DOHH2 (cell line): ENCODE measurements around the gene CHD6.

Experiments
- H3F3A ChIP-seq: fragments of 200-600 bp; sonication (generic), shearing (Covaris generic); 2 replicates; pipeline ENCODE4 v1.6.0; 2016; ENCODE audit warnings: antibody characterized with exemption, mild to moderate bottlenecking; ENCODE audit not compliant: control insufficient read depth, insufficient read depth
- H3K27ac ChIP-seq: fragments of 200-600 bp; sonication (generic); 2 replicates; pipeline ENCODE4 v1.5.1; 2014; ENCODE audit warnings: low read depth, mild to moderate bottlenecking, low read length, moderate library complexity
- H3K27me3 ChIP-seq: fragments of 200-600 bp; sonication (generic); 2 replicates; pipeline ENCODE4 v1.6.1; 2014; ENCODE audit warnings: mild to moderate bottlenecking, low read length, mixed read lengths; ENCODE audit not compliant: control insufficient read depth
- H3K36me3 ChIP-seq: fragments of 200-600 bp; sonication (generic); 2 replicates; pipeline ENCODE4 v1.6.1; 2014; ENCODE audit warnings: mild to moderate bottlenecking, low read length, moderate library complexity, mixed read lengths; ENCODE audit not compliant: control insufficient read depth
- H3K4me1 ChIP-seq: fragments of 200-600 bp; sonication (generic); 2 replicates; pipeline ENCODE4 v1.6.1; 2014; ENCODE audit warnings: mild to moderate bottlenecking, low read length, mixed read lengths; ENCODE audit not compliant: control insufficient read depth
- H3K4me2 ChIP-seq: fragments of 200-600 bp; sonication (generic); 2 replicates; pipeline ENCODE4 v1.6.0; 2014; ENCODE audit warnings: mild to moderate bottlenecking, low read length, moderate library complexity
- H3K4me3 ChIP-seq: fragments of 200-600 bp; sonication (generic); 2 replicates; pipeline ENCODE4 v1.5.1; 2014; ENCODE audit warnings: mild to moderate bottlenecking, low read length, mixed read lengths
- H3K79me2 ChIP-seq: fragments of 200-600 bp; sonication (generic); 2 replicates; pipeline ENCODE4 v1.6.1; 2014; ENCODE audit warnings: mild to moderate bottlenecking, low read length, mixed read lengths; ENCODE audit not compliant: control insufficient read depth
- H3K9me2 ChIP-seq: fragments of 200-600 bp; sonication (generic); replicated peaks from 2 replicates; pipeline ENCODE4 v1.6.1; 2014; ENCODE audit warnings: mild to moderate bottlenecking, low read length, mixed read lengths; ENCODE audit not compliant: control insufficient read depth
- H3K9me3 ChIP-seq: fragments of 200-600 bp; sonication (generic); 2 replicates; pipeline ENCODE4 v1.6.1; 2014; ENCODE audit warnings: antibody characterized with exemption, low read length, mixed read lengths; ENCODE audit not compliant: control insufficient read depth, insufficient read depth
- H4K20me1 ChIP-seq: fragments of 200-600 bp; sonication (generic); 2 replicates; pipeline ENCODE4 v1.6.0; 2014; ENCODE audit warnings: low read depth, mild to moderate bottlenecking, antibody characterized with exemption, low read length, moderate library complexity; ENCODE audit not compliant: control insufficient read depth, insufficient read depth
- CTCF ChIP-seq: fragments of 200-600 bp; sonication (generic); IDR thresholded peaks from one replicate; pipeline ENCODE4 v1.5.1; 2014; ENCODE audit warnings: antibody characterized with exemption, mild to moderate bottlenecking, low read depth, low read length; ENCODE audit not compliant: poor library complexity, severe bottlenecking
- EZH2phosphoT487 ChIP-seq: fragments of 200-600 bp; sonication (generic); IDR thresholded peaks from 2 replicates; pipeline ENCODE4 v1.6.1; 2017; ENCODE audit warnings: borderline replicate concordance, mild to moderate bottlenecking, antibody characterized with exemption, low read length, moderate library complexity, mixed read lengths

The CHD6 gene

GRCh38 chr20:41649489-41649888 lies 31.3 kb upstream of the CHD6 start:
- Histone ChIP-seq H3K4me2 (no peak overlapping the region), H3K4me1 (no peaks in the 10 kb centered on the region), H3K79me2 (no peaks in the 10 kb centered on the region), H3K9me3 (no peaks in the 10 kb centered on the region), H3K27ac (no peak overlapping the region), H3K27me3 (no peaks in the 10 kb centered on the region; the same call in 1 of the 2 replicates), H4K20me1 (no peaks in the 10 kb centered on the region), H3K9me2 (no peaks in the 10 kb centered on the region), H3K36me3 (no peaks in the 10 kb centered on the region), H3F3A (no peaks in the 10 kb centered on the region), H3K4me3 (no peak overlapping the region)
- TF ChIP-seq EZH2phosphoT487 (no peak), CTCF (no peak)

DNA sequence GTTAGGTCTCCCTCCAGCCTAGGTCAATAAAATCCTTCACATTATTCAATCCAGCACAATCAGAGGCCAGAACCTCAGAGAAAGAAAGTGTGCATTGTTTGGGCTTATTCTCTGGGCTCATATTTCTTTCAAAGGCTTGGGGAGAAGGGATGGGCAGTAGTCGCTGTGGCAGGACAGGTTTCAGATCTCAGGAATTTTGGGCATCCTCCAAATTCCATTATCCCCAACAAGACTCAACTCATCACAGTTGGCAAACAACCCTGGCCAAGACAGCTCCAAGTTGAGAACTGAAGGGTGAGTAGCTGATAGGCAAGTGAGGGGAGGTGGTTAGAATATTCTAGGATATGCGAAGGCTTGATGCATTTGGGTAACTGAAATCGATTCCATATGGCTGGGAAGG lies 27.2 kb upstream of the CHD6 start:
- Histone ChIP-seq H3K36me3 (no peaks in the 10 kb centered on the region), H3K4me2 (no peak overlapping the region), H3K27ac (no peak overlapping the region), H3K9me2 (no peaks in the 10 kb centered on the region), H3K27me3 (peaks cover 4% of the 10 kb centered on the region), H3K4me1 (no peaks in the 10 kb centered on the region), H3K9me3 (no peaks in the 10 kb centered on the region), H3K79me2 (no peaks in the 10 kb centered on the region), H3K4me3 (no peak overlapping the region), H4K20me1 (no peaks in the 10 kb centered on the region), H3F3A (no peaks in the 10 kb centered on the region)
- TF ChIP-seq EZH2phosphoT487 = no peak
- no peak for TF ChIP-seq CTCF

- Histone ChIP-seq H3K9me2 (no peaks in the 10 kb centered on the region), H3K36me3 (no peaks in the 10 kb centered on the region), H3K27me3 (peaks cover 15% of the 10 kb centered on the region), H3K27ac (no peak overlapping the region), H3K4me2 (no peak overlapping the region), H4K20me1 (no peaks in the 10 kb centered on the region), H3K9me3 (no peaks in the 10 kb centered on the region), H3K4me3 (no peak overlapping the region), H3K4me1 (no peaks in the 10 kb centered on the region), H3K79me2 (no peaks in the 10 kb centered on the region), H3F3A (no peaks in the 10 kb centered on the region)
- TF ChIP-seq CTCF (no peak), EZH2phosphoT487 (no peak)
Measured at GRCh38 chr20:41643504-41643938, 25.3 kb upstream of the CHD6 start.

DNA sequence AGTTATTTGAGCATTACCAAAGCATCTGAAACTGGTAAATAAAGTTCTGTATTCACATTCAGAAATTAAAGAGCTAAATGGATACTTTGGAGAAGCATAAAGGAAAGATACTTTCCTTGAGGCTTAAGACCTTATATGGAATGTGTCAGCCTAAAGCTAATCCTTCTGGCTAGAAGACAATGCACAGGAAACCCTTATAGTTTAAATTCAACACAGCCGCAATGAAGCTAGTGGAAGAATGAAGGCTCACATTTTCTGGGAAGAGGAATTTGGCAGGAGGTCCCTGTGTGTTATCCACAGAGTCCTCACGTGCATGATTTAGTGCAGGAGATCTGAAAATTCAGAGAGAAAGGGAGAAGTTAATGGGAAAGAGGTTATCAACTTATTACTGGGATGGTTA lies 21.5 kb upstream of the CHD6 start:
- H3K4me3 ChIP-seq = no peak overlapping the region
- no peak overlapping the region for H3K4me2 ChIP-seq
- H3K4me1 ChIP-seq = no peaks in the 10 kb centered on the region
- H3F3A ChIP-seq = no peaks in the 10 kb centered on the region
- TF ChIP-seq CTCF (no peak), EZH2phosphoT487 (no peak)
- H3K79me2 ChIP-seq = no peaks in the 10 kb centered on the region
- no peaks in the 10 kb centered on the region for H4K20me1 ChIP-seq
- H3K27me3 ChIP-seq = peaks cover 38% of the 10 kb centered on the region
- no peaks in the 10 kb centered on the region for H3K36me3 ChIP-seq
- no peak overlapping the region for H3K27ac ChIP-seq
- H3K9me2 ChIP-seq = no peaks in the 10 kb centered on the region
- H3K9me3 ChIP-seq = no peaks in the 10 kb centered on the region
